ENCODE measurements around the gene TMEM41A. TPM values are rescaled to one million over a fixed set of nuclear protein-coding genes. Genes with fewer than 3 reads are reported as not detected.

Gene TMEM41A
- polyA plus RNA-seq, 1 experiment: 17.8 TPM

- Histone ChIP-seq H3K27me3 (ENCODE audit: control insufficient read depth, insufficient read depth, low read length) (no peaks in the 10 kb centered on the region), H3K27ac (ENCODE audit: low read depth, low read length) (no peak overlapping the region), H3K9me3 (ENCODE audit: control insufficient read depth, insufficient read depth, low read length) (no peaks in the 10 kb centered on the region; the same call in 1 of the 2 replicates), H3K4me3 (ENCODE audit: low read depth, low read length) (no peak overlapping the region)
- TF ChIP-seq CTCF (IDR thresholded peaks at IDR 0.05; ENCODE audit: low read depth, low read length): no peak
- DNase-seq (ENCODE audit: low read depth, low spot score): no peak
- CTCF ChIA-PET: no interaction called here
- POLR2A ChIA-PET: no interaction called here
Measured at GRCh38 chr3:185502987-185503386, 4.2 kb upstream of the TMEM41A start.

GRCh38 chr3:185490241-185490640 is 8.6 kb downstream of the TMEM41A start:
- POLR2A ChIA-PET: no interaction called here
- H3K4me3 ChIP-seq (ENCODE audit: low read depth, low read length): no peak overlapping the region
- no peak for DNase-seq (ENCODE audit: low read depth, low spot score)
- H3K27me3 ChIP-seq (ENCODE audit: control insufficient read depth, insufficient read depth, low read length): no peaks in the 10 kb centered on the region
- CTCF ChIA-PET: no interaction called here
- TF ChIP-seq CTCF (IDR thresholded peaks at IDR 0.05; ENCODE audit: low read depth, low read length): no peak
- H3K9me3 ChIP-seq (ENCODE audit: control insufficient read depth, insufficient read depth, low read length): no peaks in the 10 kb centered on the region
- H3K27ac ChIP-seq (ENCODE audit: low read depth, low read length): no peak overlapping the region

GRCh38 chr3:185489462-185489861 is 9.4 kb downstream of the TMEM41A start:
- TF ChIP-seq CTCF (IDR thresholded peaks at IDR 0.05; ENCODE audit: low read depth, low read length): no peak

GRCh38 chr3:185488465-185488864 is 10.4 kb downstream of the TMEM41A start:
- no peaks in the 10 kb centered on the region for H3K9me3 ChIP-seq (ENCODE audit: control insufficient read depth, insufficient read depth, low read length)
- H3K4me3 ChIP-seq (ENCODE audit: low read depth, low read length): no peak overlapping the region
- POLR2A ChIA-PET: interaction anchor here (1.2 kb wide), 1 partner anchor 10 kb away, joined by 3 read pairs; the partner anchor contains the start of gene TMEM41A
- H3K27ac ChIP-seq (ENCODE audit: low read depth, low read length): no peak overlapping the region
- H3K27me3 ChIP-seq (ENCODE audit: control insufficient read depth, insufficient read depth, low read length): no peaks in the 10 kb centered on the region
- no peak for TF ChIP-seq CTCF (IDR thresholded peaks at IDR 0.05; ENCODE audit: low read depth, low read length)
- DNase-seq (ENCODE audit: low read depth, low spot score): no peak
- CTCF ChIA-PET: no interaction called here

More at GRCh38 chr3:185489462-185489861, 9.4 kb downstream of the TMEM41A start:
- Histone ChIP-seq H3K27me3 (ENCODE audit: control insufficient read depth, insufficient read depth, low read length) (no peaks in the 10 kb centered on the region), H3K9me3 (ENCODE audit: control insufficient read depth, insufficient read depth, low read length) (no peaks in the 10 kb centered on the region), H3K4me3 (ENCODE audit: low read depth, low read length) (no peak overlapping the region), H3K27ac (ENCODE audit: low read depth, low read length) (no peak overlapping the region)
- no peak for DNase-seq (ENCODE audit: low read depth, low spot score)
- ChIA-PET POLR2A (no interaction called here), CTCF (no interaction called here)

GRCh38 chr3:185486394-185486793 is 12.4 kb downstream of the TMEM41A start:
- Histone ChIP-seq H3K27ac (ENCODE audit: low read depth, low read length) (no peak overlapping the region), H3K9me3 (ENCODE audit: control insufficient read depth, insufficient read depth, low read length) (no peaks in the 10 kb centered on the region), H3K4me3 (ENCODE audit: low read depth, low read length) (no peak overlapping the region), H3K27me3 (ENCODE audit: control insufficient read depth, insufficient read depth, low read length) (no peaks in the 10 kb centered on the region)
- CTCF ChIA-PET: interaction anchor here (1.8 kb wide), 1 partner anchor 73 kb away, joined by 7 read pairs; no protein-coding TSS in a partner anchor
- no peak for TF ChIP-seq CTCF (IDR thresholded peaks at IDR 0.05; ENCODE audit: low read depth, low read length)
- POLR2A ChIA-PET: no interaction called here
- DNase-seq (ENCODE audit: low read depth, low spot score): no peak
